ENCODE results near the gene RAB8A.
"Not testable (repeated sequence)": the region's sequence is repeated elsewhere in the genome, so short reads cannot be mapped to it uniquely, and the experiment has no call there.

RAB8A gene

GRCh38 chr19:16113727-16114126 is 2.0 kb downstream of the RAB8A start:
- FAIRE-seq = no peak

- FAIRE-seq = no peak
Measured at GRCh38 chr19:16115301-16116039, 3.8 kb downstream of the RAB8A start.

- FAIRE-seq = no peak
Measured at GRCh38 chr19:16116067-16116466, 4.4 kb downstream of the RAB8A start.

- FAIRE-seq = no peak
Measured at GRCh38 chr19:16117594-16118033, 5.9 kb downstream of the RAB8A start.

GRCh38 chr19:16118489-16119033 is 6.9 kb downstream of the RAB8A start:
- FAIRE-seq = no peak

- FAIRE-seq = not testable (repeated sequence)
Measured at GRCh38 chr19:16119075-16119857, 7.6 kb downstream of the RAB8A start.

- FAIRE-seq = no peak
Measured at GRCh38 chr19:16121141-16121540, 9.5 kb downstream of the RAB8A start.

GRCh38 chr19:16121967-16122366 is 10.3 kb downstream of the RAB8A start:
- no peak for FAIRE-seq

GRCh38 chr19:16124953-16125352 is 13.3 kb downstream of the RAB8A start:
- no peak for FAIRE-seq

GRCh38 chr19:16125737-16126495 is 14.2 kb downstream of the RAB8A start:
- FAIRE-seq = no peak

- no peak for FAIRE-seq
Measured at GRCh38 chr19:16127080-16127479, 15.4 kb downstream of the RAB8A start.

GRCh38 chr19:16127776-16128371 is 16.2 kb downstream of the RAB8A start:
- FAIRE-seq = no peak

GRCh38 chr19:16131648-16132047 is 20.0 kb downstream of the RAB8A start:
- FAIRE-seq = no peak

- no peak for FAIRE-seq
Measured at GRCh38 chr19:16133818-16134217, 22.1 kb downstream of the RAB8A start.

GRCh38 chr19:16134510-16134909 is 22.8 kb downstream of the RAB8A start:
- no peak for FAIRE-seq

- no peak for FAIRE-seq
Measured at GRCh38 chr19:16135430-16136127, 23.9 kb downstream of the RAB8A start.

- FAIRE-seq = no peak
Measured at GRCh38 chr19:16136185-16136999, 24.7 kb downstream of the RAB8A start.

- no peak for FAIRE-seq
Measured at GRCh38 chr19:16139752-16140151, 28.1 kb downstream of the RAB8A start.

GRCh38 chr19:16141043-16141442 is 29.4 kb downstream of the RAB8A start:
- FAIRE-seq = no peak

GRCh38 chr19:16142032-16142580 is 30.4 kb downstream of the RAB8A start:
- FAIRE-seq = no peak

Data from G401.6 (cell line).